Gastroesophageal sphincter (tissue), 3 donors: ENCODE measurements around the gene LDLRAD4.

Experiments
- CTCF ChIP-seq, 4 experiments: fragments of 200-600 bp in 2 of 4; fragments of 450-650 bp in 2 of 4; sonication (generic) in 1 of 4; IDR thresholded peaks; one replicate each; pipeline ENCODE4 v1.5.1; 2017 to 2019; ENCODE audit warnings: antibody characterized with exemption in 4 of 4, mild to moderate bottlenecking in 2 of 4, moderate library complexity in 2 of 4
- POLR2A ChIP-seq, 2 donors: fragments of 450-650 bp; IDR thresholded peaks; one replicate each; pipeline ENCODE4 v1.6.1; 2017; ENCODE audit warnings: antibody characterized with exemption in 2 of 2, mild to moderate bottlenecking in 2 of 2, moderate library complexity in 1 of 2
- POLR2AphosphoS5 ChIP-seq: sonication (generic); formaldehyde crosslinking; IDR thresholded peaks from one replicate; pipeline ENCODE4 v1.6.1; 2017; ENCODE audit warnings: antibody characterized with exemption

- TF ChIP-seq CTCF (IDR thresholded peaks at IDR 0.05), result no peak
- TF ChIP-seq POLR2A (IDR thresholded peaks at IDR 0.05), result no peak
- TF ChIP-seq POLR2AphosphoS5, result no peak
Observed at GRCh38 chr18:13354402-13354801, 135.8 kb downstream of the LDLRAD4 start.
